Psoas muscle (tissue), 8 donors: Measurements from ENCODE around the gene NEDD9. TPM values are rescaled to one million over a fixed set of nuclear protein-coding genes. Genes with fewer than 3 reads are reported as not detected.

Source experiments
- ATAC-seq, 4 donors: fragments of 200-7000 bp; cut with Tn5 transposase; one replicate each; pipeline ENCODE4 v1.9.1; 2020; ENCODE audit warnings: moderate library complexity in 3 of 4, mild to moderate bottlenecking in 2 of 4
- DNase-seq, 2 donors: peaks; one replicate each; pipeline ENCODE4 v3.0.0-alpha.2; 2020
- H3K27ac ChIP-seq: fragments of 200-600 bp; one replicate; pipeline ENCODE4 v1.8.0; 2022
- H3K27me3 ChIP-seq, 3 donors: fragments of 200-600 bp in 1 of 3; one replicate each; pipeline versions ENCODE4 v1.6.1 to v1.8.0; 2013 to 2022; ENCODE audit warnings: low read length in 2 of 3, mild to moderate bottlenecking in 2 of 3, moderate library complexity in 1 of 3; ENCODE audit not compliant: insufficient read depth in 3 of 3
- H3K36me3 ChIP-seq, 2 donors: fragments of 200-600 bp in 1 of 2; one replicate each; pipeline versions ENCODE4 v1.6.1 to v1.8.0; 2013 to 2022; ENCODE audit warnings: low read depth in 1 of 2, mild to moderate bottlenecking in 1 of 2, moderate library complexity in 1 of 2; ENCODE audit not compliant: insufficient read depth in 1 of 2
- H3K4me1 ChIP-seq: fragments of 200-600 bp; one replicate; pipeline ENCODE4 v1.8.0; 2022
- H3K4me3 ChIP-seq: fragments of 200-600 bp; one replicate; pipeline ENCODE4 v1.8.0; 2022; ENCODE audit warnings: mild to moderate bottlenecking
- H3K9me3 ChIP-seq: fragments of 200-600 bp; one replicate; pipeline ENCODE4 v1.8.0; 2022
- CTCF ChIP-seq: fragments of 200-600 bp; IDR thresholded peaks from one replicate; pipeline ENCODE4 v1.8.0; 2022; ENCODE audit warnings: antibody characterized with exemption
- WGBS, 3 donors: extraction: QIAGEN DNeasy Blood & Tissue Kit; methylation state at CpG; one replicate each; pipeline versions ENCODE4 v1.1.6 to v1.1.7; 2013; 5-methylcytosine and 5-hydroxymethylcytosine counted together
- intact Hi-C, 2 donors: fragments of 100-400 bp; cut with DNase I; formaldehyde crosslinking; loops; one replicate each; pipeline versions ENCODE4 v1.11.0 to v1.14.2; 2022
- polyA plus RNA-seq, 3 donors: library from polyadenylated mRNA; stranded (reverse); fragments of 200-250 nt; gene quantifications; one replicate each; pipeline ENCODE4 v1.2.3, GENCODE V29; 2013
- total RNA-seq, 4 donors: library from RNA; stranded (reverse); fragmentation: NEBNext Ultra II Directional in 2 of 4; extraction: Animal tissue kit (Norgen Biotek cat#: 25700) in 2 of 4; gene quantifications; one replicate each; pipeline versions ENCODE4 v1.2.1 to v1.2.4, GENCODE V29; 2021 to 2023
- donor health status: healthy with polysubstance abuse.
- donor health status: DM: no; HTN: no; CAD: no; lungs with moderate emphysema.
- donor health status: Bipolar disorder and iron deficiency.
- donor health status: healthy.
- donor health status: DM: yes; HTN: yes; CAD: no.
- donor health status: DM: no; HTN: no; CAD: no.
- donor health status: DM: no; HTN: no; CAD: no.
- donor health status: DM: yes; HTN: yes; CAD: no.

Gene NEDD9
- total and polyA plus RNA-seq, 7 donors: 9.0 to 15.7 (median 11.2) TPM

DNA sequence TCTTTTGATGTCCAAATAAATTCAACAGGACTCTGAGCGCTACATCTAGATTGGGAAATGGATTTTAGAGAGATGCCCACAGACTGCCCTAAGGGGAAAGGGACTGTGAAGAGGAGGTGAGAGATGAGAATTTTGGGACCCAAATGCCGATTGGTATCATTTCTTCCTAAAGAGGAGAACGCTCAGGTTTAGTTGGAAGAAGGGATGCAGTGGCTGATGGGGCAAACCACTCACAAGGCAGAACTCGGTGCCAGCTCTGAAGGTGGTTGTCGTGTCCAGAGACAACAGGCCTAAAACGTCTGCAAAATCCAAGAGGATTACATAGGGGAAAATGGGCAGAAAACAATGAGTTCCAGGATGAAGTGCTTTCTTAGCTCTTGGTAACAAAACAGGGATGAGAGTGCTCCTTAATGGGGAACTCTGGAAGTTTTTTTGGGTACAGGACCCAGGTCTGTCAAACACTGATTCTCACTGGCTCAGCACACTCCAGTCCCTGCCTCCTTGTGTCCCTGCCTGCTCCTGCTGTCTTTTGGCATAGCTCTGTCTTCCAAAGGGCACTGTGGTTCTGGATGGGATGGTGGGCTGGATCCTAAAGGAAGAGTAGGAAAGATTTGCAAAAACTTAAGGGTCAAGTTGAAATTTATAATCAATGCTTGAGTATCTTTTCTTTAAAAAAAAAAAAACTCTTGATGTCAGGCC, 29.0 kb downstream of the NEDD9 start:
- Histone ChIP-seq H3K4me1 (peaks cover 17% of the 10 kb centered on the region), H3K4me3 (no peak overlapping the region), H3K36me3 (no peaks in the 10 kb centered on the region), H3K9me3 (no peaks in the 10 kb centered on the region), H3K27ac (no peak overlapping the region), H3K27me3 (no peaks in the 10 kb centered on the region)
- 78 to 88% (median 83%) methylated on average over 6 of the region's 6 CpGs for WGBS, 3 donors
- DNase-seq (no peak), ATAC-seq (no peak)
- TF ChIP-seq CTCF: no peak
- intact Hi-C loops: no loop called here

DNA sequence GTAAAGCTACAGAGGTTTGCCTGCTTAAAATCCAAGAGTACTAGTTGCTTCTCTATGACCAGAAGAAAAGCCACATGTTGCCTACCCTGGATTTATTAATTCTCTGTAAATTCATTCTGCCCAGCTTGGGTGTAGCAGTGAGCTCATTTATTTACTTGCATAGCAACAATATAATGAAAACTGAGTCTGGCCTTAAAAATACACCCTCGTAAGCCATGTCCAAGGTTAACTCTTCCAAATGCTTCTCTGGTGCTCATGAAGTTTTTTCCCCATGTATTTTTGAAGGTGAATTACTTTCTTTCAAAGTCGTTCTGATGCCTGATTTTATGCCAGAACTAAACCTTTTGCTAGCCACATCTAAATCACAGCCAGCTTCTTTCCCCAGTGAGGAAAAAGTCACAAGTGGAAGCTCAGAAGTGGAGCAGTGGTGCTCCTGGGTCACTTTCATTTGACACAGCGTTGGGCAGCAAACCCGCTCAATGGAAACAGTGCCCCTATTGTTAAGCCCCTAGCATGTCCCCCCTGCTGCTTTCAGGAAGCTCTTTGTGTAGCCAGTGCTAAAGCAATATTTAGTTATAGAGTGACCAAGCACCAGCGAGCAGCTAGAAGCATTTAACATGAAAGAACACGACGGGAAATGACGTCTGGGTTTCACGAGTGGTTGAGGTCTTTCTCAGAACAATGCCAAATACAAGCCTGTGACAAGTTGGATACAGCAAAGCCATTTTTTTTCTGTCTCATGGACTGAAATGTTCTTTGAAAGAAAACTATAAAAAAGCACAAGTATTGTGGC, 29.8 kb downstream of the NEDD9 start:
- ATAC-seq: no peak
- Histone ChIP-seq H3K27ac (peak overlapping the region; percentile 18), H3K4me3 (no peak overlapping the region), H3K36me3 (no peaks in the 10 kb centered on the region), H3K9me3 (no peaks in the 10 kb centered on the region), H3K27me3 (no peaks in the 10 kb centered on the region), H3K4me1 (peaks cover 17% of the 10 kb centered on the region)
- no peak for DNase-seq
- WGBS, 3 donors: 34 to 55% (median 46%) methylated on average over 9 of the region's 9 CpGs
- intact Hi-C loops: no loop called here
- no peak for TF ChIP-seq CTCF

GRCh38 chr6:11201772-11202512, 30.5 kb downstream of the NEDD9 start:
- H3K4me1 ChIP-seq: peaks cover 9% of the 10 kb centered on the region
- intact Hi-C loops: no loop called here
- DNase-seq: no peak
- ATAC-seq: no peak
- peak overlapping the region; percentile 18 for H3K27ac ChIP-seq
- no peak for TF ChIP-seq CTCF
- WGBS, 3 donors: 62 to 71% (median 66%) methylated on average over 4 of the region's 4 CpGs
- H3K9me3 ChIP-seq: no peaks in the 10 kb centered on the region
- H3K4me3 ChIP-seq: no peak overlapping the region
- H3K27me3 ChIP-seq: no peaks in the 10 kb centered on the region
- H3K36me3 ChIP-seq: no peaks in the 10 kb centered on the region

- H3K27ac ChIP-seq: no peak overlapping the region
- DNase-seq: no peak
Observed at GRCh38 chr6:11201015-11201414, 31.5 kb downstream of the NEDD9 start.

More at GRCh38 chr6:11201015-11201414, 31.5 kb downstream of the NEDD9 start:
- H3K36me3 ChIP-seq: no peaks in the 10 kb centered on the region
- TF ChIP-seq CTCF: no peak
- 63 to 67% (median 65%) methylated on average over 3 of the region's 3 CpGs for WGBS, 3 donors
- H3K4me3 ChIP-seq: no peak overlapping the region
- no peak for ATAC-seq
- H3K9me3 ChIP-seq: no peaks in the 10 kb centered on the region
- H3K4me1 ChIP-seq: no peaks in the 10 kb centered on the region
- intact Hi-C loops: no loop called here
- H3K27me3 ChIP-seq: no peaks in the 10 kb centered on the region
